HG02970 (cell line): ENCODE results near the gene OR2Z1.
"Not testable (repeated sequence)": the region's sequence is repeated elsewhere in the genome, so short reads cannot be mapped to it uniquely, and the experiment has no call there.

ENCODE experiments used
- ATAC-seq: cut with Tn5 transposase; IDR thresholded peaks from one replicate; pipeline ENCODE4 v1.9.1; 2021; ENCODE audit warnings: mild to moderate bottlenecking, moderate library complexity, moderate number of reproducible peaks; ENCODE audit not compliant: unreplicated experiment, low FRiP score

OR2Z1 gene

GRCh38 chr19:8700956-8701355, 20.5 kb upstream of the OR2Z1 start:
- no peak for ATAC-seq

GRCh38 chr19:8702350-8702749, 19.1 kb upstream of the OR2Z1 start:
- ATAC-seq, result no peak

GRCh38 chr19:8703223-8703622, 18.2 kb upstream of the OR2Z1 start:
- ATAC-seq, result no peak

- not testable (repeated sequence) for ATAC-seq
These were observed 16.1 kb upstream of the OR2Z1 start for GRCh38 chr19:8705304-8705703.

- no peak for ATAC-seq
These were observed 15.7 kb upstream of the OR2Z1 start for GRCh38 chr19:8705742-8706141.

- not testable (repeated sequence) for ATAC-seq
These were observed 11.1 kb upstream of the OR2Z1 start for GRCh38 chr19:8710337-8710736.

GRCh38 chr19:8722032-8722431, 598 bp downstream of the OR2Z1 start:
- no peak for ATAC-seq

- ATAC-seq, result no peak
These were observed 2.8 kb downstream of the OR2Z1 start for GRCh38 chr19:8724276-8724675.

- no peak for ATAC-seq
These were observed 10.2 kb downstream of the OR2Z1 start for GRCh38 chr19:8731428-8732169.

- ATAC-seq, result no peak
These were observed 16.9 kb downstream of the OR2Z1 start for GRCh38 chr19:8738377-8738776.

GRCh38 chr19:8739291-8740065, 18.0 kb downstream of the OR2Z1 start:
- ATAC-seq, result not testable (repeated sequence)

GRCh38 chr19:8767257-8767656, 45.8 kb downstream of the OR2Z1 start:
- not testable (repeated sequence) for ATAC-seq

GRCh38 chr19:8769265-8769664, 47.8 kb downstream of the OR2Z1 start:
- not testable (repeated sequence) for ATAC-seq

- ATAC-seq, result not testable (repeated sequence)
These were observed 52.2 kb downstream of the OR2Z1 start for GRCh38 chr19:8773587-8773986.
